T47D (cell line): ENCODE measurements around the gene CNTN4.
A peak's percentile ranks its signal among the peaks of the same experiment; 100 is the strongest.
"Not testable (repeated sequence)": the region's sequence is repeated elsewhere in the genome, so short reads cannot be mapped to it uniquely, and the experiment has no call there.

Source experiments
- DNase-seq, 2 experiments: peaks; one replicate each; pipeline versions ENCODE4 v3.0.0 to v3.0.0-alpha.2; 2011 to 2012; ENCODE audit warnings: low read depth in 1 of 2, low spot score in 1 of 2
- JUND ChIP-seq: IDR thresholded peaks from 2 replicates; pipeline ENCODE4 v1.6.1; 2012; ENCODE audit warnings: low read depth
- in situ Hi-C: cut with HindIII; loops from 2 replicates; pipeline ENCODE4 v1.10.0; 2016; ENCODE audit warnings: low sequenced_read_pairs, low pct_unique_long_range_greater_than_20kb

The CNTN4 gene

GRCh38 chr3:2898591-2899353 is 800.1 kb downstream of the CNTN4 start:
- in situ Hi-C loops, result no loop called here
- no peak for DNase-seq
- no peak for TF ChIP-seq JUND

- no peak for DNase-seq
- TF ChIP-seq JUND, result no peak
- in situ Hi-C loops, result no loop called here
Observed at GRCh38 chr3:2904054-2904453, 805.4 kb downstream of the CNTN4 start.

GRCh38 chr3:2908693-2909351 is 810.2 kb downstream of the CNTN4 start:
- DNase-seq, result no peak
- in situ Hi-C loops, result no loop called here
- TF ChIP-seq JUND, result no peak

GRCh38 chr3:2910997-2911396 is 812.3 kb downstream of the CNTN4 start:
- in situ Hi-C loops, result no loop called here
- no peak for DNase-seq
- TF ChIP-seq JUND, result no peak

- TF ChIP-seq JUND, result no peak
- DNase-seq, result no peak
- in situ Hi-C loops, result no loop called here
Observed at GRCh38 chr3:2915826-2916225, 817.2 kb downstream of the CNTN4 start.

- DNase-seq, in situ Hi-C loops: not testable (repeated sequence)
Observed at GRCh38 chr3:2916640-2917039, 818.0 kb downstream of the CNTN4 start.

- TF ChIP-seq JUND, result no peak
- in situ Hi-C loops, result no loop called here
- DNase-seq, result no peak
Observed at GRCh38 chr3:2920103-2920502, 821.4 kb downstream of the CNTN4 start.

GRCh38 chr3:2921452-2921851 is 822.8 kb downstream of the CNTN4 start:
- TF ChIP-seq JUND, result no peak
- in situ Hi-C loops, result no loop called here
- DNase-seq, result no peak

GRCh38 chr3:2921903-2922302 is 823.2 kb downstream of the CNTN4 start:
- TF ChIP-seq JUND, result no peak
- peak in 1 of 2 experiments; percentile 63 for DNase-seq
- in situ Hi-C loops, result no loop called here

- in situ Hi-C loops, result no loop called here
- DNase-seq, result peak in 1 of 2 experiments; percentile 10
- no peak for TF ChIP-seq JUND
Observed at GRCh38 chr3:2923390-2923789, 824.7 kb downstream of the CNTN4 start.

GRCh38 chr3:2927259-2927658 is 828.6 kb downstream of the CNTN4 start:
- in situ Hi-C loops, result no loop called here
- TF ChIP-seq JUND, result no peak
- DNase-seq, result no peak

GRCh38 chr3:2929574-2929973 is 830.9 kb downstream of the CNTN4 start:
- no peak for DNase-seq
- no peak for TF ChIP-seq JUND
- in situ Hi-C loops, result no loop called here

- in situ Hi-C loops, result no loop called here
- DNase-seq, result no peak
- no peak for TF ChIP-seq JUND
Observed at GRCh38 chr3:2931265-2931664, 832.6 kb downstream of the CNTN4 start.
